CD1c-positive myeloid dendritic cell (primary cell): Measurements from ENCODE around the gene TNFAIP2.

Experiments
- DNase-seq: peaks from one replicate; pipeline ENCODE4 v3.0.0-alpha.2; 2016; ENCODE audit errors: extremely low spot score

Gene TNFAIP2

DNA sequence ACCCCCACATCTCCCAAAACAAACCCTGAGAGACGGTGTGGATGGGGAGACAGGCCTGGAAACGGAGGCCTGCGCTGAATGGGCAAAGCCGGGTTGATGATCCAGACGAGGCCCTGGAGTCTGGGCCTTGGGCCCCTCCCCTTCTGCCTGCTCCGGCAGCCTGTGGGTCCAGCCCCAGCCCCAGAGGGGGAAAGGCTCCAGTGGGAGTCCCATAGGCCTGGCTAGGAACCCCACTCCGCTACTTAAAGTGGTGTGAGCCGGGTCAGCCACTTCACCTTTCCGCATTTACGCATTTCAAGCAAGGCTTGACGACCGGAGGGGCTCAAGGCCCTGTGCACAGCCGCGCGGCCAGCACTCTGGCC lies 695 bp upstream of the TNFAIP2 start:
- no peak for DNase-seq

DNA sequence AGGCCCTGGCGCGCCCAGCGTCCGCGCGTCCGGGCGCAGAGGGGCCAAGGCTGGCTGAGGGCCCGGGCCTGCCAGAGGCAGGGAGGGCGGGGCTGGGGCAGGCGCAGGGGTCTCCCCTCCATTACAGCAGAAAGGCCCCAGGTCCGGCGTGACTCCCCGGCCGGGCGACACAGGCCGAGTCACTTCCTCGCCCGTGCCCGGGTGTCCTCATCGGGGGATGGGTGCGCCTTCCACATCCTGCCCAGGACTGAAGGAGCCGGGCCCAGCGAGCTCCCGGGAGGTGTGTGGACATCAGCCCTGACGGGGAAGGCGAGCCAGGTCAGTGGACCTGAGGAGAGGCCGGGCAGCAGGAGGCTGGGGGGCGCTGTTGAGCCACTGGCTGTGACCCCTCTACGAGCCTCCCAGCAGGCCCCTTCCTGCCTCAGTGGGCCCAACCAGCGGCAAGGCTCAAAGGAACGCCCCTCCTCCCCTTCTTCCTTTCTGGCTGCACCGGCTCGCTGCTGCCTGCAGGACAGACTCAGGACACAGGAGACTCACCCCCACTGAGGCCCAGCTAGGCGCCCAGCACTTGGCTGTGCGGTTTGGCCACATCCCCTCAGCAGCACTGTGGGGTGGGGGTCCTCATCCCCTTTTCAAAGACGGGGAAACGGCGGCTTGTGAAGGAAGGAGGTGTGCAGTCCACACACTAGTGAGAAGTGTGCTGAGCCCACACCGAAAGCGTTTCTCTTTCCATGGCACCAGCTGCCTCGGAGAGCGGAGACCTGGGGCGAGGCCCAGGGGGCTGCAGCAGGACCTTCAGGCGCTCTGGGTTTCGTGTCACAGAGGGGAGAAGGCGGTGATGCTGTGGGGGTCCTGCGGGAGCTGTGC lies 606 bp downstream of the TNFAIP2 start:
- peak; percentile 52 for DNase-seq

DNA sequence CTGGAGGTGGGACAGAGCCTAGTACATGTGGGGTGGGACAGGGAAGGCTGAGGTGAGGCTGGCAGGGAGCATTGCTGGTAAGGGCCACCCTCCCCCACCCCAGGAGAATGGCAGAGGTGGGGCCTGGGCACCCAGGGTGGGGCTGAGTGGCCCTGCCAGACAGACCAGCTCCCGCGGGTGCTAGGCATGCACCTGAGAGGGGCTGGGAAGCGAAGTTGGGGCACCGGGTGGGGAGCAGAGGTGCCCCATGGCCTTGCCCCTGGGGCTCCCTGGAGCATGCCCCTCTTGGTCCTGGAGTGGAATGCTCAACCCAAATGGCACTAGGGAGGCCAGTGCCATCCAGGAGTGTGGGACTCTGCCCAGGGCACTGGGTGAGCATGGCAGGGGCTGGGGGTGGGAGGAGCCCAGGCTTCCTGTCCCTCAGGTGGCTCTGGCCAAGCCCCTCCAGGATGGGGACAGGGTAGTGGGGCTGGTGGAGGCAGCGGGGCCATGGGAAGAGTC lies 1.3 kb downstream of the TNFAIP2 start:
- DNase-seq = no peak

DNA sequence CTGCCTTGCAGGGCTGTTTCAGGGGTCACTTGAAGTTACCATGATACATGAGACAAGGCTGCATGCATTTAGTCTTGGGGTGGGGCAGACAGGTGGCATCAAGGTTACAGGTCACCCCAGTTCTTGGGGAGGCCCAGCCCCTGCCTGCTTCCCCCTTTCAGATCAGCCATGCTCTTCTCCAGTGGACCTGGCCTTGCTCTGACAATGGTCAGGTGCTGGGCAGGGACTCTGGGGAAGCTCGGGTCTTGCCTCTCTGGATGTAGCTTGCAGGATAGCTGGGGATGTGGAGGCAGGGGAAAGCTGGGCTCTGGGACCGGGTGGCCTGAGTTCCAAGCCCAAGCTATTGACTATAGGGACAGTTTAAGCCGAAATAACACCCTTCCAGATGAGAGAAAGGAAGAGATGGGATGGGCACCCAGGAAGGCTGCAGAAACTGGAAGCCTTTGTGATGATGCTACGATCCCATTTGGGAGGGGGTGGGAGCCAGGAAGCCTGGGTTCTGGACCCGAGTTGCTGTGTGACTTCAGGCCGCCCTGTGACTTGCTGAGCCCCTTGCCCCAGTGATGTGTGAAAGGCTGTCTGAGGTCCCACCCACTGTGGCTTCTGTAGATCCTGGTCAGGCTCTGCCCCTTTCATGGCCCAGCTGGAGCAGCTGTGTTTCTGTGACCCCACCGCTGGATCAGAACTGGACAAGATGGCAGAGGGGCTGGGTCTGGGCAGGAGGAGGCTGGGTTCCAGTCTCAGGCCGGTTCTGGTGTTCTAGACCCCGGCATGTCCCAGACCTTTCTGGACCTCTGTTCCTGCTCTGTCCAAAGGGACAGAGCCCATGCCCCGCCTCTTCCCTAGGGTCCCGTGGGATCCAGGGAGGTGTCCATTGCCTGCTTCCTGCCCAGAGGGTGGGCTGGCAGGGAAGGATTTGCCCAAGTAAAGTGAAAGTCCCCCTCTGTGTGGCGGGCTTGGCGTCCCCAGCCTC lies 2.1 kb downstream of the TNFAIP2 start:
- DNase-seq = no peak

DNA sequence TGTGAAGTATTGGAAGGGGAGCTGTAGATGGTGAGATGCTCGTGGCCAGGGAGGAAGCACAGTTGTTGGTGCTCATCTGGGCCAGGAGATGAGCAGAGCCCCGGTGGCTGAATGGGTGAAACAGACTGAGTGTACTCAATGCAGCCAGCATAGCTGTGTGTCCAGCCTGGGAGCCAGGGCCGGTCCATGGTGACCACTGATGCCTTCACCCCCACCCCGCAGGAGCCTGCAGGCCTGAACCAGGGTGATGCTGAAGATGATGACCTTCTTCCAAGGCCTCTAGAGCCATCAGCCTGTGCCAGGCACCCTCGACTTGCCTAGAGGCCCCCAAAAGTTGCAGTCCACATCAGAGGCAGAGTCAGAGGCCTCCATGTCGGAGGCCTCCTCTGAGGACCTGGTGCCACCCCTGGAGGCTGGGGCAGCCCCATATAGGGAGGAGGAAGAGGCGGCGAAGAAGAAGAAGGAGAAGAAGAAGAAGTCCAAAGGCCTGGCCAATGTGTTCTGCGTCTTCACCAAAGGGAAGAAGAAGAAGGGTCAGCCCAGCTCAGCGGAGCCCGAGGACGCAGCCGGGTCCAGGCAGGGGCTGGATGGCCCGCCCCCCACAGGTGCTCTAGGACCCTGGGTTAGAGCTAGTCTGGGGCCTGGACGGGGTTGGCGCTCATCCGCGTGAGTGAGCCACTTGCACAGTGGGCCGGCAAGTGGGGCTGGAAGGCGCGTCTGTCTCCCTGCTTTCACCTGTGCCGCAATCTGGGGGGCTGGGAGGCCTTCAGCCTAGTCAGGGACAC lies 3.0 kb downstream of the TNFAIP2 start:
- DNase-seq = no peak

DNA sequence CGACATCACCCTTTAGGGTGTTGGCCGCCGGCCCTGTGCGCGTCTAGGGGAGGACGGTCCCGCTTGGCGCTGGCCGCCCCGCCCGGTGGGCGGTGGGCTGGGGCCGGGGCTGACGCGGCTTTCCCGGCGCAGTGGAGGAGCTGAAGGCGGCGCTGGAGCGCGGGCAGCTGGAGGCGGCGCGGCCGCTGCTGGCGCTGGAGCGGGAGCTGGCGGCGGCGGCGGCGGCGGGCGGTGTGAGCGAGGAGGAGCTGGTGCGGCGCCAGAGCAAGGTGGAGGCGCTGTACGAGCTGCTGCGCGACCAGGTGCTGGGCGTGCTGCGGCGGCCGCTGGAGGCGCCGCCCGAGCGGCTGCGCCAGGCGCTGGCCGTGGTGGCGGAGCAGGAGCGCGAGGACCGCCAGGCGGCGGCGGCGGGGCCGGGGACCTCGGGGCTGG lies 3.6 kb downstream of the TNFAIP2 start:
- no peak for DNase-seq

DNA sequence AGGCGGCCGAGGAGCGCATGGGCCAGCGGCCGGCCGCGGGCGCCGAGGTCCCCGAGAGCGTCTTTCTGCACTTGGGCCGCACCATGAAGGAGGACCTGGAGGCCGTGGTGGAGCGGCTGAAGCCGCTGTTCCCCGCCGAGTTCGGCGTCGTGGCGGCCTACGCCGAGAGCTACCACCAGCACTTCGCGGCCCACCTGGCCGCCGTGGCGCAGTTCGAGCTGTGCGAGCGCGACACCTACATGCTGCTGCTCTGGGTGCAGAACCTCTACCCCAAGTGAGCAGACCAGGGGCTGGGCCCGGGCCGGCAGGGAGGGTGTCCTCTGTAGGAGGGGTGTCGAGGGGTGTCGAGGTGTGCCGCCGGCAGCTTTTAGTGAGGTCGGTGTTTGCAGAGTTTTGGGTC lies 4.1 kb downstream of the TNFAIP2 start:
- no peak for DNase-seq

DNA sequence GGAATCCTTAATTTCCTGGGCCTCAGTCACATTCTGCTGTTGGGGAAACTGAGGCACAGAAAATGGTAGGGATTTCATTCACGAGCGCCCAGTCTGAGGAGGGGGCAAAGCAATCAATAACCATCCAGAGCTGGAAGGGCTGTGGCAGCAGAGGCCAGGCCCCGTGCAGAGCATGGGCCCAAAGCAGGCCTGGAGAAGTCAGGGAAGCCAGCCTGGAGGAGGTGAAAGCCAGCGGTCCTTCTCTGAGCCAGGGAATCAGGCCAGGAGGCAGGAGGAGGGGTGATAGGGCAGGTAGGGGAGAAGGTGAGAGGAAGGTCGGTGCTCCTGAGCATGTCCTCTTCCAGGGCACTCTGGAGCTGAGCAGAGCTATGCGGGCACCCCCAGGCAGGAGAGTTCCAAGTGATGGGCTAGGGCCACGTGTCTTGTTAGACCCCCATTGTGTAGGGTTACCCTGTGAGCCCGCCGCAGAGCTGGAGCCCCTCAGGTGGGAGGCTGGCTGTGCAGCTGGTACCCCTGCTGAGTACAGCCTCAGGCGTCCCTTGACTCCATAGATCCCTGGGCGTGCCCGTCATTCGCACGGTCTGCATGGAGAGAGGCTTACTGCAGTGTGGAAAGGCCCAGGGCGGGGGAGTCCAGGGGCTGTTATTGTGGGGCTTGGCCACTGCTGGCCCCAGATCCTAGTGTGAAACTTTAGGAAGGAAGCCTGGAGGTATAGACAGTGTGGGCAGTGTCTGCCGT lies 4.8 kb downstream of the TNFAIP2 start:
- DNase-seq = no peak

DNA sequence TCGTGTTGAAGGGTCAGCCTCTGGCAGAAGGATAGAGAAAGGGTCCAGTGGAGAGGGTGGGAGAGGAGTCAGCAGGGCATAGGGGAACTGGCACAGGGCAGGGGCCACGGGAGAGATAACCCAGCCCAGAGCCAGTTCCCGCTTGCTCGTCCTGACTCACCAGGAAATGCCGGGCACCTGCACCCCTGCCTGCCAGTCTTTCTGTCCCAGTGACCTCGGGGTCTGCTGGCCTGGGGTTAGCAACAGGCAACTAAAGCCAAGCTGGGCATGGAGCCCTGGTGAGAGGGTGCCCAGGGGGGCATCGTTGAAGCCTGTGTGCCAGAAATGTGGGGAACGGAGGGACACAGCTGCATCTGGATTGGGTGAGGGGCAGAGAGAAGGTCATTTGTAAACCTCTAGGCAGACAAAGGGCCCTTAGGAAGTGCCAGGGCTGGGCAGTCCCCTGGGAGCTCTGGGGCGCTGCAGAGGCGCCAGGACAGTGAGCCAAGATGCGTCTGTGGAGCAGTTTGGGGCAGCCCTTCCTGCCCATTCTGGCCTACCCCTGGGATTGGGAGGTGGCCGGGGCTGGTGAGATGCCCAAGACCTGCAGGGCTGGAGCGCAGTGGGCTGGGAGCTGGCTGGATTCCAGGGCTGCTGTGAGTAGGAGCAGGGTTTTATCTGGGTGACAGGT lies 5.5 kb downstream of the TNFAIP2 start:
- no peak for DNase-seq

DNA sequence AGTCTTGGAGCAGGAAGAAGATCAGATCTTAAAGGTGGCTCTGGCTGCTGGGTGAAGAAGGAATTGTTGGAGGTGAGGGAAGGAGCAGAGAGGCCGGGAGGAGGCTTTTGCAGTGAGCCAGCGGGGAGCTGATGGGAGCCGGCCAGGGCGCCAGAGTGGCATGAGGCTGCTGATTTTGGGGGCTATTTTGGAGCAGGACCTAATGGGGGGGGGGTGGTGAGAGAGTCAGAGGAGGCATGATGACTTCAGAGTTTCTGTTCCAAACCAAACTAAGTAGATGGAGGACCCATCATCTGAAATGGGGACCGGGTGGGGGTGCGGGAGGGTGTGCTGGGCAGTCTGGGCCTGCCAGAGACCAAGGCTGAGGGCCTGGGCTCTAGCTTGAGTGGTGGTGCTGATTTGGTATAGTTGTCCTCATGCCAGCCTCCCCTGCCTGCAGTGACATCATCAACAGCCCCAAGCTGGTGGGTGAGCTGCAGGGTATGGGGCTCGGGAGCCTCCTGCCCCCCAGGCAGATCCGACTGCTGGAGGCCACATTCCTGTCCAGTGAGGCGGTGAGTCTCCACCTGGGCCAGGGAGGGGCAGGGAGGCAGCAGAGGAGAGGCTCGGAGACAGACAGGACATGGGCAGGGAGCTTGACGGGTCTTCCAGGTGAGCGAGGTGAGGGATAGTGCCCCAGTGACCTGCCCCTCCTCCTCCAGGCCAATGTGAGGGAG lies 6.2 kb downstream of the TNFAIP2 start:
- DNase-seq = no peak

DNA sequence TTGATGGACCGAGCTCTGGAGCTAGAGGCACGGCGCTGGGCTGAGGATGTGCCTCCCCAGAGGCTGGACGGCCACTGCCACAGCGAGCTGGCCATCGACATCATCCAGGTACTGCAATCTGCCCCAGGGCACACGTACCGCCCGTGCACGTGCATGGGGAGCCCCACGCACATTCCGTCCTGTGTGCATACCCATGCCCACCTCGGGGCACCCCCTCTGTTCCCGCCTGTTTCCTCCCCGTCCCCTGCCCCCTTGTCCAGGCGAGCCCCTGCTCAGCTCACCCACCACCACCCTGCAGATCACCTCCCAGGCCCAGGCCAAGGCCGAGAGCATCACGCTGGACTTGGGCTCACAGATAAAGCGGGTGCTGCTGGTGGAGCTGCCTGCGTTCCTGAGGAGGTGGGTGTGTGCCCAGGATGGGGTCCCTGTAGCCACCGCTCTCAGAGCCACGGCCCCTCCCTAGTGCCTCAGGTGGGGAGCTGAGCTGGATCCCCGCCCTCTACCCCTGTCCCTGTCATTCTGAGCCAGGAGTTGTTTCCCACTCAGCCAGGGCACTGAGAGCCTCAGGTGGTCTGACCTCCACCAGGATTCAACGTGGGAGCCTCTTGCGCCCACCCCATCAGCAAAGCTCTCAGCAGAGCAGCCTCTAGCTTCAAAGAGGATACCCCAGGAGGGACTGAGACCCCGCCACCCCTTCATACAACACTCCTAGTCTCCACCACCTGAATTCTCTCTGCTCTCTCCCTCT lies 6.9 kb downstream of the TNFAIP2 start:
- no peak for DNase-seq

DNA sequence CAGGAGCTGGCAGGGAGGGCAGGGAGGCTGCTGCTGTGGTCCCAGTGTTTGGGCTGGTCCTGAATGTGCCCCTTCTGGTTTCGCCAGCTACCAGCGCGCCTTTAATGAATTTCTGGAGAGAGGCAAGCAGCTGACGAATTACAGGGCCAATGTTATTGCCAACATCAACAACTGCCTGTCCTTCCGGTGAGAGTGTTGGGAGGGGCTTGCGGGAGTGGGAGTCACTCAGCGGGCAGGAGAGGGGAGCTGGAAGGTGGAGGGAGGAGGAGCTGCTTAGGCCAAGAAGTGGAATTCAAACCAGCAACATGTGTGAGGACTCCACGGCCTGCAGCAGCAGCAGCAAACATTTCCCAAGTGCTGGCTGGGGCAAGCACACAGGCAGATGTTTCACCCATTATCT lies 7.7 kb downstream of the TNFAIP2 start:
- DNase-seq = no peak

DNA sequence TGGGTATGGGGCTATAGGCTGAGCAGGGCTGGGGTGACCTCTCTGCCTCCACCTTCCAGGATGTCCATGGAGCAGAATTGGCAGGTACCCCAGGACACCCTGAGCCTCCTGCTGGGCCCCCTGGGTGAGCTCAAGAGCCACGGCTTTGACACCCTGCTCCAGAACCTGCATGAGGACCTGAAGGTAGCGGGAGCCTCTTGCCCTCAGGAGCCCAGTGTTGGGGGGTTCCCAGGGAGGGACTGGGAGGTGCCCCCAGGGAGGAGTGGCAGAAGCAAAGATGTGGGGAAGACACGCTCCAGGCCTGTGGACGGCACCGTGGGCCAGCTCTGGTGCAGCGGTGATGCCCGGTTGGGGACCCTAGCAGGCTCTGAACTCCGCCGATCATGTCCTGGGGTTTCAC lies 8.3 kb downstream of the TNFAIP2 start:
- DNase-seq = no peak

DNA sequence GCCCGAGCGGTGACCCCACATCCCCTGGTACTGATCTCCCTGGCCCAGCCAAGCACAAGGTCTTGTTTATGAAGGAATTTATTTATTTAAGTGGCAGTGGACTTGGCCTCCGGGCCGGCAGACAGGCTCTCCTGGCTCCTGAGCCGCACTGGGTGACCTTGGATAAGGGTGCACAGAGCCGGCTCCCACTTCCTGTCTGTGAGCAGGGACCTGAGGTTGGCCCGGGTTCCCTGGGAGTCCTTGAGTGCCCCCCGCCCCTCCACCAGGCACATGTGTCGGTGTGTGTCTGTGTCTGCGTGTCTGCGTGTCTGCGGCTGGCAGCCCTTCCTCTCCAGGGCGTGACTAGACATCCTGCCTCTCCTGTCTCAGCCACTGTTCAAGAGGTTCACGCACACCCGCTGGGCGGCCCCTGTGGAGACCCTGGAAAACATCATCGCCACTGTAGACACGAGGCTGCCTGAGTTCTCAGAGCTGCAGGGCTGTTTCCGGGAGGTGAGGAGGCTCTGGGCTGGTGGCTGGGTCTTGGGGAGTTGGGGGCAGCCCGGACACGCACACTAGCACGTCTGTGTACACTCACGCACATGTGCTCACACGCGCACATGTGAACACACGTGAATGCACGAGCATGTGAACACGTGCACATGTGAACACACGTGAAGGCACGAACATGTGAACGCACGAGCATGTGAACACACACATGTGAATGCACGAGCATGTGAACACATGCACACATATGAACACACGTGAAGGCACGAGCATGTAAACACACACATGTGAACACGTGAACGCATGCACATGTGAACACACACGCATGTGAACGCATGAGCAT lies 9.3 kb downstream of the TNFAIP2 start:
- no peak for DNase-seq

DNA sequence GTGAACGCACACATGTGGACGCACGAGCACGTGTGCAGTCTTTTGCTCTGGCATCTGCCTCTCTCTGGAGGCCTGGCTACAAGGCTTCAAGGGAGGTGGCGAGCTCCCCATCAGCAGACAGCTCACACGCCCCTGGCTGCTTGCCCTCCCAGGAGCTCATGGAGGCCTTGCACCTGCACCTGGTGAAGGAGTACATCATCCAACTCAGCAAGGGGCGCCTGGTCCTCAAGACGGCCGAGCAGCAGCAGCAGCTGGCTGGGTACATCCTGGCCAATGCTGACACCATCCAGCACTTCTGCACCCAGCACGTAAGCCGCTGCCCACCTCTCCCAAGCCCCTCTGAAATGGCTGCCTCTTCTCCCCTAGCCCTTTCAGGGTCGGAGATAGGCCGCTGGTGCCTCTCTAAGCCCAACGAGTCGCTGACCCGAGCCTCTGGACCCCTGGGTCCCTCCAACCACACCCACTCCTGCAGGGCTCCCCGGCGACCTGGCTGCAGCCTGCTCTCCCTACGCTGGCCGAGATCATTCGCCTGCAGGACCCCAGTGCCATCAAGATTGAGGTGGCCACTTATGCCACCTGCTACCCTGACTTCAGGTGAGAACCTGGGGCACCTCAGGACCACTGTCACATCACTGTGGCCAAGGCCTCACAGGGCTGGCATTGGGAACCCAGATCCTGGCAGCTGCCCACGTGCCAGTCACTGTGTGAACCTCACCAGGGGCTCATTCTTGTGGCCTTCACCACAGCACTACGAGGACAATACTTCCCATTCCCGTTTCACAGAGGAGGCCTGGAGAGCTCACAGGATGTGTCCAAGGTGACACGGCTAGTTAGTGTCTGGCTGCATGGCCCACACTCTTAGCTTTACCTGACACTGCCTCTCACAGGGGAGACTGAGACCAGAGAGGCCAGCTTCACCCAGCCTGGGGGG lies 10.2 kb downstream of the TNFAIP2 start:
- DNase-seq = no peak

DNA sequence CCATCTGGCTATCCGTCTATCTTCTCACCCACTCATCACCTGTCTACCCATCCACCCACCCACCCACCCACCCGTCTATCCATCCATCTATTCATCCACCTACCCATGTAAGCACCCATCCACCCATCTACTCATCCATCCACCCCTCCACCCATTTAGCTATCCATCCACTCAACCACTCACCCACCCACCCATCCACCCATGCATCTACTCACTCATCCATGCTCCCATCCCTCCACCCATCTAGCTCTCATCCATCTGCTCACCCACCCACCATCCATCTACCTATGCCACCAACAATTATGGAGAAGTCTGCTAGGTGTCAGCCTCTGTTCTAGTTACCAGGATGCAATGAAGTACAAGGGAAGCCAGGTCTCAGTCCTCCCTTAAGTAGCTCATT lies 11.1 kb downstream of the TNFAIP2 start:
- no peak for DNase-seq

DNA sequence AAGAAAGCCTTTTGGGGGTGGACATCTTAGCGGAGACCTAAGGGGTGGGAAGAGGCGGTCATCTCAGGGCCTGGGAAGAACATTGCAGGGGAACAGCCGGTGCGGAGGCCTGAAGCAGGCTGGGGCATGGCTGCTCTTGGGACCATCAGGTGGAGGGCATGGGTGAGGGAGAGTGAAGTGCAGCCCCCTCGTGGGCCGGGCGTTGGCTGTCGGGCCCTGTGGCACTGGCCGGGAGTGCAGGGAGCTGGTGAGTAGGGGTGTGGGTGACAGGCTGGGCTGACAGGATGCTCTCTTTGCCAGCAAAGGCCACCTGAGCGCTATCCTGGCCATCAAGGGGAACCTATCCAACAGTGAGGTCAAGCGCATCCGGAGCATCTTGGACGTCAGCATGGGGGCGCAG lies 11.7 kb downstream of the TNFAIP2 start:
- DNase-seq = no peak
